ENCODE data around the gene TRIAP1. TPM values are rescaled to one million over a fixed set of nuclear protein-coding genes. Genes with fewer than 3 reads are reported as not detected.

Gene TRIAP1
- 70.8 to 85.1 TPM (median 80.4 TPM) in 5 replicates for total RNA-seq (2022; extraction: Qiagen RNA extraction; ENCODE audit: low read depth)

GRCh38 chr12:120445911-120446843 lies at the start of gene TRIAP1, which contains the start of gene GATC:
TSS of gene TRIAP1 (minus strand) at chr12:120446384. CDS start at chr12:120446372, 12 bp downstream.
TSS of gene GATC (plus strand) at chr12:120446444. CDS start at chr12:120446481, 37 bp downstream.

GRCh38 chr12:120469450-120470149 lies 23.4 kb upstream of the TRIAP1 start, which contains the start of gene SRSF9:
TSS of gene SRSF9 (minus strand) at chr12:120469748. CDS start at chr12:120469609, 139 bp downstream.

GRCh38 chr12:120437735-120438494 lies 8.3 kb downstream of the TRIAP1 start, which contains the start of gene COX6A1:
TSS of gene COX6A1 (plus strand) at chr12:120438113. CDS start at chr12:120438127, 14 bp downstream.

Other genes starting within 250 kb of the TRIAP1 start
- gene RPLP0, start 245.3 kb downstream of the TRIAP1 start, total RNA-seq (2022; extraction: Qiagen RNA extraction; ENCODE audit: low read depth): 3,409 to 3,570 TPM (median 3,451 TPM) in 5 replicates
- gene PXN, start 180.7 kb downstream of the TRIAP1 start, total RNA-seq (2022; extraction: Qiagen RNA extraction; ENCODE audit: low read depth): 168 to 182 TPM (median 178 TPM) in 5 replicates
- gene RNU4-2, start 154.5 kb downstream of the TRIAP1 start, total RNA-seq (2022; extraction: Qiagen RNA extraction; ENCODE audit: low read depth): 12.8 TPM in 1 of 5 replicates, not detected in the others
- gene RNU4-1, start 153.1 kb downstream of the TRIAP1 start, total RNA-seq (2022; extraction: Qiagen RNA extraction; ENCODE audit: low read depth): not detected in 5 replicates
- gene SIRT4, start 144.1 kb downstream of the TRIAP1 start, total RNA-seq (2022; extraction: Qiagen RNA extraction; ENCODE audit: low read depth): 0.45 to 1.6 TPM (median 0.94 TPM) in 5 replicates
- gene PLA2G1B, start 118.6 kb downstream of the TRIAP1 start, total RNA-seq (2022; extraction: Qiagen RNA extraction; ENCODE audit: low read depth): not detected in 5 replicates
- gene MSI1, start 77.2 kb downstream of the TRIAP1 start, total RNA-seq (2022; extraction: Qiagen RNA extraction; ENCODE audit: low read depth): 0.92 to 1.7 TPM (median 1.3 TPM) in 5 replicates
- 780 to 819 TPM (median 788 TPM) in 5 replicates for gene COX6A1, start 8.3 kb downstream of the TRIAP1 start, total RNA-seq (2022; extraction: Qiagen RNA extraction; ENCODE audit: low read depth)
- 20.4 to 29.3 TPM (median 26.5 TPM) in 5 replicates for gene GATC, start 60 bp upstream of the TRIAP1 start, total RNA-seq (2022; extraction: Qiagen RNA extraction; ENCODE audit: low read depth)
- 174 to 227 TPM (median 219 TPM) in 5 replicates for gene SRSF9, start 23.4 kb upstream of the TRIAP1 start, total RNA-seq (2022; extraction: Qiagen RNA extraction; ENCODE audit: low read depth)
- 628 to 719 TPM (median 667 TPM) in 5 replicates for gene DYNLL1, start 49.7 kb upstream of the TRIAP1 start, total RNA-seq (2022; extraction: Qiagen RNA extraction; ENCODE audit: low read depth)
- 27.4 to 29.6 TPM (median 27.9 TPM) in 5 replicates for gene COQ5, start 82.8 kb upstream of the TRIAP1 start, total RNA-seq (2022; extraction: Qiagen RNA extraction; ENCODE audit: low read depth)
- 96.8 to 114 TPM (median 106 TPM) in 5 replicates for gene RNF10, start 88.0 kb upstream of the TRIAP1 start, total RNA-seq (2022; extraction: Qiagen RNA extraction; ENCODE audit: low read depth)
- 51.4 to 60.8 TPM (median 52.9 TPM) in 5 replicates for gene POP5, start 135.0 kb upstream of the TRIAP1 start, total RNA-seq (2022; extraction: Qiagen RNA extraction; ENCODE audit: low read depth)
- 0.27 to 0.60 TPM (median 0.38 TPM) in 5 replicates for gene CABP1, start 194.2 kb upstream of the TRIAP1 start, total RNA-seq (2022; extraction: Qiagen RNA extraction; ENCODE audit: low read depth)
- gene MLEC, start 240.8 kb upstream of the TRIAP1 start, total RNA-seq (2022; extraction: Qiagen RNA extraction; ENCODE audit: low read depth): 91.9 to 106 TPM (median 101 TPM) in 5 replicates

Measured in A549 treated with DMSO at 1 μM for 4 hours (cell line).